GM19025 (cell line): ENCODE data around the gene LPP.

Source experiments
- ATAC-seq: cut with Tn5 transposase; IDR thresholded peaks from one replicate; pipeline ENCODE4 v1.9.1; 2021; ENCODE audit warnings: mild to moderate bottlenecking, low read depth, moderate library complexity; ENCODE audit not compliant: unreplicated experiment

Gene LPP

GRCh38 chr3:188567478-188568195 lies 413.7 kb downstream of the LPP start:
- ATAC-seq: no peak

- ATAC-seq: no peak
Measured at GRCh38 chr3:188568736-188569135, 414.8 kb downstream of the LPP start.

GRCh38 chr3:188571531-188572095 lies 417.7 kb downstream of the LPP start:
- ATAC-seq: no peak

- ATAC-seq: no peak
Measured at GRCh38 chr3:188573291-188573940, 419.5 kb downstream of the LPP start.

- ATAC-seq: no peak
Measured at GRCh38 chr3:188573956-188574355, 420.0 kb downstream of the LPP start.

- ATAC-seq: no peak
Measured at GRCh38 chr3:188574885-188575284, 420.9 kb downstream of the LPP start.

GRCh38 chr3:188575501-188575900 lies 421.5 kb downstream of the LPP start:
- no peak for ATAC-seq

GRCh38 chr3:188577539-188577938 lies 423.6 kb downstream of the LPP start:
- no peak for ATAC-seq

- no peak for ATAC-seq
Measured at GRCh38 chr3:188578576-188579363, 424.8 kb downstream of the LPP start.

- no peak for ATAC-seq
Measured at GRCh38 chr3:188580223-188580622, 426.3 kb downstream of the LPP start.

GRCh38 chr3:188580659-188581058 lies 426.7 kb downstream of the LPP start:
- no peak for ATAC-seq

- ATAC-seq: no peak
Measured at GRCh38 chr3:188581365-188581764, 427.4 kb downstream of the LPP start.

- no peak for ATAC-seq
Measured at GRCh38 chr3:188581792-188582191, 427.8 kb downstream of the LPP start.

- ATAC-seq: no peak
Measured at GRCh38 chr3:188583341-188584161, 429.6 kb downstream of the LPP start.

GRCh38 chr3:188584162-188584529 lies 430.2 kb downstream of the LPP start:
- no peak for ATAC-seq

GRCh38 chr3:188584958-188585689 lies 431.2 kb downstream of the LPP start:
- ATAC-seq: no peak

GRCh38 chr3:188589071-188589470 lies 435.1 kb downstream of the LPP start:
- no peak for ATAC-seq

GRCh38 chr3:188589771-188590170 lies 435.8 kb downstream of the LPP start:
- no peak for ATAC-seq

- no peak for ATAC-seq
Measured at GRCh38 chr3:188590557-188590956, 436.6 kb downstream of the LPP start.

- ATAC-seq: no peak
Measured at GRCh38 chr3:188594139-188594538, 440.2 kb downstream of the LPP start.
